Kidney (tissue), 14 donors: ENCODE data around the gene PRLH. TPM values are rescaled to one million over a fixed set of nuclear protein-coding genes. Genes with fewer than 3 reads are reported as not detected.

Experiments
- DNase-seq, 5 donors: peaks; one replicate each; pipeline ENCODE4 v3.0.0-alpha.2; 2013 to 2020
- FAIRE-seq: peaks from 2 replicates; lab custom pipeline; 2012; peaks lifted over from hg19 to GRCh38; lab: Jason Lieb, UNC
- H3K27ac ChIP-seq, 2 donors: one replicate each; pipeline ENCODE4 v1.7.0; 2013; ENCODE audit warnings: low read depth in 2 of 2, low read length in 2 of 2, inconsistent platforms in 1 of 2
- H3K27me3 ChIP-seq: one replicate; pipeline ENCODE4 v1.7.1; 2013; ENCODE audit warnings: low read length, inconsistent platforms; ENCODE audit not compliant: control insufficient read depth, insufficient read depth
- H3K36me3 ChIP-seq, 3 donors: one replicate each; pipeline versions ENCODE4 v1.7.0 to v1.7.1; 2013; ENCODE audit warnings: low read length in 3 of 3, control low read depth in 1 of 3, inconsistent platforms in 1 of 3; ENCODE audit not compliant: insufficient read depth in 3 of 3, control insufficient read depth in 2 of 3
- H3K4me1 ChIP-seq, 3 donors: one replicate each; pipeline versions ENCODE4 v1.7.0 to v1.7.1; 2013; ENCODE audit warnings: low read length in 3 of 3, inconsistent platforms in 1 of 3, low read depth in 1 of 3; ENCODE audit not compliant: control insufficient read depth in 2 of 3, insufficient read depth in 2 of 3
- H3K4me3 ChIP-seq, 3 donors: one replicate each; pipeline versions ENCODE4 v1.7.0 to v1.8.1; 2013; ENCODE audit warnings: low read length in 3 of 3, control low read depth in 1 of 3, inconsistent platforms in 1 of 3
- H3K9ac ChIP-seq, 3 donors: one replicate each; pipeline versions ENCODE4 v1.7.0 to v1.7.1; 2013; ENCODE audit warnings: low read length in 3 of 3, control low read depth in 1 of 3, inconsistent platforms in 1 of 3
- H3K9me3 ChIP-seq, 3 donors: one replicate each; pipeline versions ENCODE4 v1.7.0 to v1.7.1; 2013; ENCODE audit warnings: low read length in 3 of 3, control low read depth in 1 of 3, inconsistent platforms in 1 of 3; ENCODE audit not compliant: control insufficient read depth in 2 of 3, insufficient read depth in 1 of 3
- CTCF ChIP-seq: IDR thresholded peaks from 3 replicates; pipeline ENCODE4 v1.5.1; 2012; ENCODE audit warnings: mild to moderate bottlenecking, moderate library complexity, borderline replicate concordance; ENCODE audit not compliant: insufficient read depth; ENCODE audit errors: extremely low read depth
- intact Hi-C: fragments of 100-400 bp; cut with DNase I; formaldehyde crosslinking; loops from one replicate; pipeline ENCODE4 v1.11.1; 2022
- polyA plus RNA-seq: library from polyadenylated mRNA; stranded (reverse); fragments of 350-450 nt; fragmentation: Illumina TruSeq; extraction: RNeasy Lipid Tissue Mini Kit (QIAGEN cat#74804); gene quantifications from one replicate; pipeline ENCODE4 v1.2.3, GENCODE V29; 2014; ENCODE audit warnings: low read depth, low replicate concordance; ENCODE audit not compliant: insufficient read depth
- total RNA-seq: library from RNA; stranded (reverse); fragmentation: NEBNext Ultra II Directional; extraction: Animal tissue kit (Norgen Biotek cat#: 25700); gene quantifications from one replicate; pipeline ENCODE4 v1.2.1, GENCODE V29; 2021
- donor health status: control.
- donor health status: control.
- donor health status: control.
- donor health status: control.
- donor health status: control.
- donor health status: DM: yes; HTN: yes; CAD: no.
- donor health status: Normal renal cell carcinoma (clear cell type).

Gene PRLH
- total and polyA plus RNA-seq, 2 donors from 2014 or later: not detected

DNA sequence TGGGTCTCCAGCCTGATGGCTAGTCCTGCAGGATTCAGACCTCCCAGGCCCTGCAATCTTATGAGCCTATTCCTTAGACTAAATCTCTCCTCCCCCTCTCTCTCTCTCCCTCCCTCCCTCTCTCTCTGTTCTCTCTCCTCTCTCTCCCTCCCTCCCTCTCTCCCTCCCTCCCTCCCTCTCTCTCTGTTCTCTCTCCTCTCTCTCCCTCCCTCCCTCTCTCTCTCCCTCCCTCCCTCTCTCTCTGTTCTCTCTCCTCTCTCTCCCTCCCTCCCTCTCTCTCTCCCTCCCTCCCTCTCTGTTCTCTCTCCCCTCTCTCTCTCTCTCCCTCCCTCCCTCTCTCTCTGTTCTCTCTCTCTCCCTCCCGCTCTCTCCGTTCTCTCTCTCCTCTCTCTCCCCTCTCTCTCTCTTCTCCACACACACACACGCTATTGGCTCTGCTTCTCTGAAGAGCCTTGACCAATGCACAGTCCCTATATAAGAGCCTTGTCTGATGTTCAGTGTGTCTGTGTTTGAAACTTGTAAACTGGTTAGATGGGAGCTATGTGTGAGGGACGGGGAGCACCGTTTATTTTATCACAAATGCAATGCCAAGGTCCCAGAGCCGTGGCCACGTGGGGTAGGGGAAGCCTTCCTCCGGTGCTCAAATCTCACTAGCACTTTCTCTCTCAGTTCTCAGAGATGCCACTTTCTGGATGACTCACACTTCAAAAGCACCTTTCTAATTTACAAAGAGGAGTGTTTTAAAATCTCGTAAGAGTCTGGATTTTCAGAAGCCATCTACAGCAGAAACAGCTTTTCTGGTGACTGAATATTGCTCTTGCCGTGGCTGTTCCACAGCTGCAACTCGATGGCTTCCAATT is 9.4 kb upstream of the PRLH start:
- DNase-seq (peak in 1 of 5 donors; percentile 2), FAIRE-seq (no peak)
- no peak overlapping the region for H3K4me3 ChIP-seq
- H3K9me3 ChIP-seq: peaks cover 0 to 9% (median 3%) of the 10 kb centered on the region in 3 donors
- intact Hi-C loops: no loop called here
- peaks cover 0 to 4% (median 0%) of the 10 kb centered on the region in 3 donors for H3K4me1 ChIP-seq
- TF ChIP-seq CTCF: no peak
- H3K27me3 ChIP-seq: no peaks in the 10 kb centered on the region
- H3K27ac ChIP-seq: no peak overlapping the region
- no peaks in the 10 kb centered on the region for H3K36me3 ChIP-seq
- no peak overlapping the region for H3K9ac ChIP-seq

DNA sequence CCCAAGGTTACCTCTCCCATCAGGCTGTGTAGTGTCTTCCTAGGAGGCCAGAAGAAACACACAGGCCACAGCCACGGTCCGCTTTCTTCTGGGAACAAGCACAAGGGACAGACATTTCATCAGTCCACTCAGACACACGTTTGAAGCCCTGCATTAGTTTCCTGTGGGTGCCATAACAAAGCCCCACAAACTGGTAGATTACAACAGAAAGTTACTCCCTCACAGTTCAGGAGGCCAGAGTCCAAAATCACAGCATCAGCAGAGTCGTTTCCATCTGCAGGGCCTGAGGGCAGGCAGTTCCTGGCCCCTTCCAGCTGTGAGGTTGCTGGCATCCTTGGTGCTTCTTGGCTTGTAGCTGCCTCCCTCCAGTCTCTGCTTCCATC is 8.8 kb upstream of the PRLH start:
- DNase-seq: peak in 1 of 5 donors; percentile 33
- no peak for TF ChIP-seq CTCF
- no peak overlapping the region for H3K27ac ChIP-seq
- H3K36me3 ChIP-seq: no peaks in the 10 kb centered on the region
- no peak for FAIRE-seq
- H3K9ac ChIP-seq: no peak overlapping the region
- no peak overlapping the region for H3K4me3 ChIP-seq
- peaks cover 0 to 4% (median 0%) of the 10 kb centered on the region in 3 donors for H3K4me1 ChIP-seq
- H3K27me3 ChIP-seq: no peaks in the 10 kb centered on the region
- H3K9me3 ChIP-seq: peaks cover 0 to 9% (median 3%) of the 10 kb centered on the region in 3 donors
- intact Hi-C loops: no loop called here

DNA sequence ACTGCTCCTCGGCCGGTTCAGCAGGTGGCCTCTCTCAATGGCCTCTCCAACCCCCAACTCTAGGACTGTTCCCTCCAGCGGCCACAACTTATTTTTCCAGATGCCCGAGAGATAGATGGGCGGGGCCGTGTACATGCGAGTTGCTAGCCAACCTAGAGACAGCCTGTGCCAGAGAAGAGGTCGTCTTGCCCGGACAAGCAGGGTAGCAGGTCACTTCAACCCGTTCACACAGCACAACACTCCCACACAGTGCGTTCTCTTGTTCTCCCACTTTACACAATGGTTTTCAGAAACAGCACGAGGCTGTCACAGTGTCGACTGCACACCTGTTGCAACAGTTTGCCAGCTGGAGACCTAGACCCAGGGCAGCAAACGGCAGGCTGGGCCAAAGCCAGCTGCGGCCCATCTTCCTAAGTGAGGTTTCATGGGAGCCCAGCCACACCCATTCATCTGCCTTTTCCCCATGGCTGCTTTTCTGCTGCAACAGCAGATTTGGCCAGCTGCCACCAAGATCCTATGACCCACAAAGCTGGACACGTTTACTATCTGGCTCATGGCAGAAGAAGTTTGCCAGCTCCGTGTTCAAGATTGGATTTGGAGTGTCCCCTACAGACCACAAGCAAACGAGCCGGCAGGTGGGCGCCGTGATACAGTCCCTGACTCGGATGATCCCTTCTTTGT is 7.3 kb upstream of the PRLH start:
- Histone ChIP-seq H3K4me1 (peaks cover 0 to 4% (median 0%) of the 10 kb centered on the region in 3 donors), H3K36me3 (no peaks in the 10 kb centered on the region), H3K4me3 (no peak overlapping the region), H3K9me3 (peaks cover 0 to 9% (median 3%) of the 10 kb centered on the region in 3 donors), H3K9ac (no peak overlapping the region), H3K27me3 (no peaks in the 10 kb centered on the region), H3K27ac (no peak overlapping the region)
- FAIRE-seq (no peak), DNase-seq (peak; percentile 55 to 76 (median 66))
- no peak for TF ChIP-seq CTCF
- intact Hi-C loops: no loop called here
